GM18498 (cell line): ENCODE data around the gene SP2.
A peak's percentile ranks its signal among the peaks of the same experiment; 100 is the strongest.

Experiments
- ATAC-seq: cut with Tn5 transposase; IDR thresholded peaks from one replicate; pipeline ENCODE4 v1.9.1; 2021; ENCODE audit warnings: mild to moderate bottlenecking, moderate library complexity; ENCODE audit not compliant: unreplicated experiment

SP2 gene

DNA sequence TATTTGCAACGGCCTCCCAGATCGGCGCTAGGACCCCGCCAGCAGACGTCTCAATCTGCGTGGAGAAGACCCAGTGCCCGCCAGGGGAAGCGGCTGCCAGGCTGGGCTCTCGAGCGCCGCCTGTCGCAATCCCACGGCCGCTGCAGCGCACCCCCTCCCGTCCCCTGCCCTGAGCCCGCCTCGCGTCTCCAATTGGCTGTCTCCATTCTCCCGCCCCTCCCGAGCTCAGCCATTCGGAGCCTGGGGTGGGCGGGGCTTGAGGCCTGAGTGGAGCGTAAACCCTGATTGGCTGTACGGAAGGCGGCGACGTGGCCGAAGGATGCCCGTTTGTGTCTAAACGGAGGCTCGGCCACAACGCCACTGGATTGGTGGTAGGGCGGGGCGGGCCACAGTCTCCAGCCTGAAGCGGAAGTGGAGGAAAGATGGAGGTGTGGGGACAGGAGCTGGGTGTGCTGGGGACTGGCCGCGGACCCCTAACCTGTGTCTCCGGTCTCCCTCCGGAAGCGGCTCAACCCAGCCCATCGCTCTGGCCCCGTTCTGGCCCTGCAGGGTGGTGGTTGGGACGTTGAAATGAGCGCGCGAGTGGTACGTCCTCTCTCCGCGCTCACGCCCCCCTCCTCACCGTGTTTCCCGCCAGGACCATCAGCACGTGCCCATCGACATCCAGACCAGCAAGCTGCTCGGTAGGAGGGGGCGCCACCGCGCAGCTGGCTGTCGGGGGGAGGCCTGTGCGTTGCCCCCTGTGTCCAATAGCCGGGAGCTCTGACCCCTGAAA is 74.9 kb downstream of the SP2 start, which contains the start of gene CDK5RAP3:
CDK5RAP3 (plus strand) TSS at position 389 of the 775 bp plus-strand sequence; CDS start at position 423, 34 bp downstream.
- peak; percentile 96 for ATAC-seq

DNA sequence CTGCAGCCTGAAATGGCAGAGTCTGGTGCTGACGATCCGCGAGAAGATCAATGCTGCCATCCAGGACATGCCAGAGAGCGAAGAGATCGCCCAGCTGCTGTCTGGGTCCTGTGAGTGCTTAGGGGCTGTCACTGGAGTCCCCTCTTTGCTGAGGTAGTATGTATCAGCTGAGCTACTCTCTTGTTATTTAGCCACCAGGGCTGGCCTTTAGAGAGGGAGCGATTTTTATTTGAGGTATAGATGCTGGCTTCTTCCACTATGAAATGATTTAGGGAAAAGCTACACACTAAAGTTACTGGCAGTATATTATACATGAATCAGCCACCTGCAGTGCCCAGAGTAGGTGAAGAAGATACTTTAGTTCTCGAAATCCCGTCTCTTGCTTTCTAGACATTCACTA is 77.5 kb downstream of the SP2 start:
- ATAC-seq: no peak

DNA sequence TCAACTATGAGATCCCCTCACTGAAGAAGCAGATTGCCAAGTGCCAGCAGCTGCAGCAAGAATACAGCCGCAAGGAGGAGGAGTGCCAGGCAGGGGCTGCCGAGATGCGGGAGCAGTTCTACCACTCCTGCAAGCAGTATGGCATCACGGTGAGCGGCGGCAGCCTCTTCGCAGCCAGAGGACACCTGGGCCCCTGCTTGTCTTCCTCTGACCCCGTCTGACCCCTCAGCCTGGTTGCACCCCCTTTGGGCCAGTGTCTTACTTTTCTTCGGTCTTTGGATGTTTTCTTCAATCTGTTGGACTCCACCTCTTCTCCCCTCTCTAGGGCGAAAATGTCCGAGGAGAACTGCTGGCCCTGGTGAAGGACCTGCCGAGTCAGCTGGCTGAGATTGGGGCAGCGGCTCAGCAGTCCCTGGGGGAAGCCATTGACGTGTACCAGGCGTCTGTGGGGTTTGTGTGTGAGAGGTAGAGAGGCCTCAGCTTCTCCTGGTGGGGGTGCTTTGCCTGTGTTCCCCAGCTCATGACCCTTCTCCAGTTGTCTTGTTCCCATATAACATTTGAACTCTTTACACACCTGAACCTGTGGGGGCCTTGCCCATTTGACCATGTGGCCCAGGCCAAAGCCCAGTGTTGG is 79.3 kb downstream of the SP2 start:
- ATAC-seq: no peak

DNA sequence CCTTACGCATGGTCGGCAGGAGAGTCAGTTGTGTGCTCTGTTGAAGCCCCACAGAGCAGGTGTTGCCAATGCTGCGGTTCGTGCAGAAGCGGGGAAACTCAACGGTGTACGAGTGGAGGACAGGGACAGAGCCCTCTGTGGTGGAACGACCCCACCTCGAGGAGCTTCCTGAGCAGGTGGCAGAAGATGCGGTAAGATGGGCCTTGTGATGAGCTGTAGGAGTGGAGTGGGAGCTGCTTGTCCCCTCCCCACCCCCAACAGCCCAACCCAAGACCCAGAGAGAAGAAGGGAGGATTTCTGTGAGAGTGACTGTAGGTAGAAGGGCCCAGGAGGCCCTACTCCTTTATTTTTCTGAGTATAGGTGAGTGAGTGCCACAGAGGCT is 79.8 kb downstream of the SP2 start:
- ATAC-seq: no peak

DNA sequence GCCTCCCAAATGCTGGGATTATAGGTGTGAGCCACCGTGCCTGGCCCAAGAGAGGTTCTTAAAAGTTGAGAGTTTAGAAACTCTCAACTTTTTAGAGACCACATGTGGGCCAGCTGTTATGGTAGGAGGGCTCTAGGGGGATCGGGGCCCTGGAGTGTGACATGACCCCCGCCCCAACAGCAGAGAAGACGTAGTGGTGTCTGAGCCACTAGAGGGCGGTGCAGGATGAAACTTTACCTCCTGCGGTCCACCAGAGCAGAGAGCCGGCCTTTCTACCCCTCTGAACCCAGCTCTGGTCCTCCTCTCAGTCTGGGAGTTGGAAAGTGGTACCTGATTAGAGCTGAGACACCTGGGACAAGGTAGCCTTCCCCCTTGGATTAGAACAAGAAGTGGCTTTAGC is 82.3 kb downstream of the SP2 start:
- ATAC-seq: no peak
